HepG2 (cell line): ENCODE data around the gene NOXA1. TPM values are rescaled to one million over a fixed set of nuclear protein-coding genes. Genes with fewer than 3 reads are reported as not detected.

Source experiments
- AGO2 ChIP-seq: fragments of 200-400 bp; formaldehyde crosslinking; optimal IDR thresholded peaks from 2 replicates; pipeline ENCODE3; 2017; ENCODE audit warnings: mild to moderate bottlenecking, low read depth, low read length, moderate library complexity
- ARID4A ChIP-seq: sonication (generic); formaldehyde crosslinking; IDR thresholded peaks from 2 replicates; pipeline ENCODE4 v1.5.0; 2020; ENCODE audit warnings: mild to moderate bottlenecking, missing genetic modification reagents, borderline replicate concordance
- IKZF5 ChIP-seq: IDR thresholded peaks from 2 replicates; pipeline ENCODE4 v1.6.1; 2018; ENCODE audit warnings: missing genetic modification reagents, mild to moderate bottlenecking, missing compliant biosample characterization
- REPIN1 ChIP-seq: sonication (generic); formaldehyde crosslinking; IDR thresholded peaks from 2 replicates; pipeline ENCODE4 v1.8.0; 2022; ENCODE audit warnings: missing genetic modification reagents, low read depth, mild to moderate bottlenecking, borderline replicate concordance
- SAFB2 ChIP-seq: sonication (generic); formaldehyde crosslinking; IDR thresholded peaks from 2 replicates; pipeline ENCODE4 v1.5.1; 2020; ENCODE audit warnings: missing genetic modification reagents, low read depth, mild to moderate bottlenecking, borderline replicate concordance
- SCMH1 ChIP-seq: sonication (generic); formaldehyde crosslinking; IDR thresholded peaks from 2 replicates; pipeline ENCODE4 v1.9.0; 2021; ENCODE audit warnings: missing genetic modification reagents, mild to moderate bottlenecking, borderline replicate concordance
- STAG1 ChIP-seq: sonication (generic); formaldehyde crosslinking; IDR thresholded peaks from 2 replicates; pipeline ENCODE4 v1.4.0; 2020; ENCODE audit warnings: missing genetic modification reagents
- SUZ12 ChIP-seq: fragments of 150-350 bp; IDR thresholded peaks from 2 replicates; pipeline ENCODE4 v1.6.1; 2014; ENCODE audit warnings: low read depth, low read length
- ZBTB38 ChIP-seq: sonication (generic); formaldehyde crosslinking; IDR thresholded peaks from 2 replicates; pipeline ENCODE4 v1.5.1; 2020; ENCODE audit warnings: mild to moderate bottlenecking, missing genetic modification reagents
- ZFP90 ChIP-seq: sonication (generic); formaldehyde crosslinking; IDR thresholded peaks from 2 replicates; pipeline ENCODE4 v1.8.0; 2022; ENCODE audit warnings: missing genetic modification reagents, mild to moderate bottlenecking, inconsistent platforms, borderline replicate concordance
- ZNF777 ChIP-seq: sonication (generic); formaldehyde crosslinking; IDR thresholded peaks from 2 replicates; pipeline ENCODE4 v1.4.0; 2020; ENCODE audit warnings: missing genetic modification reagents
- ZSCAN21 ChIP-seq: sonication (generic); formaldehyde crosslinking; IDR thresholded peaks from 2 replicates; pipeline ENCODE4 v1.8.0; 2022; ENCODE audit warnings: mild to moderate bottlenecking, missing genetic modification reagents, moderate library complexity, borderline replicate concordance
- ZSCAN31 ChIP-seq: sonication (generic); formaldehyde crosslinking; IDR thresholded peaks from 2 replicates; pipeline ENCODE4 v1.5.0; 2020; ENCODE audit warnings: low read depth, mild to moderate bottlenecking, missing genetic modification reagents
- polyA plus RNA-seq, 8 experiments: library from polyadenylated mRNA; depleted of rRNA in 3 of 8; stranded (reverse) in 7 of 8; unstranded in 1 of 8; fragments of >200 nt; fragmentation: Illumina TruSeq in 4 of 8; extraction: Trizol in 4 of 8; gene quantifications; 2 replicates each; pipeline versions ENCODE4 v1.2.1 to v1.2.3, GENCODE V29; 2011 to 2016; ENCODE audit warnings: low read depth in 4 of 8, missing spikeins in 1 of 8, mixed read lengths in 1 of 8; ENCODE audit not compliant: insufficient read depth in 1 of 8
- total RNA-seq, 5 experiments: library from RNA; depleted of rRNA; stranded (reverse); fragments of >200 nt; fragmentation: Illumina TruSeq; extraction: Trizol; gene quantifications; 2 replicates each; pipeline ENCODE4 v1.2.3, GENCODE V29; 2016; ENCODE audit warnings: low read depth in 1 of 5
- TF ChIP-seq, protein P1 (sequence below): sonication (generic); formaldehyde crosslinking; IDR thresholded peaks from 2 replicates; pipeline ENCODE4 v1.5.0; 2020; ENCODE audit warnings: missing genetic modification reagents
- TF ChIP-seq, protein P2 (sequence below): IDR thresholded peaks from 2 replicates; pipeline ENCODE4 v1.6.1; 2016; ENCODE audit warnings: missing genetic modification reagents, missing compliant biosample characterization
- TF ChIP-seq, protein P3 (sequence below): sonication (generic); formaldehyde crosslinking; conservative IDR thresholded peaks from 2 replicates; pipeline ENCODE4 v1.4.0; 2020; ENCODE audit warnings: mild to moderate bottlenecking, missing genetic modification reagents, moderate library complexity

The NOXA1 gene
- total and polyA plus RNA-seq, 2 of the 13 experiments (the other 11 are each of a cell fraction or from before 2014, with no cell fraction given) = 0.78 to 1.2 TPM

DNA sequence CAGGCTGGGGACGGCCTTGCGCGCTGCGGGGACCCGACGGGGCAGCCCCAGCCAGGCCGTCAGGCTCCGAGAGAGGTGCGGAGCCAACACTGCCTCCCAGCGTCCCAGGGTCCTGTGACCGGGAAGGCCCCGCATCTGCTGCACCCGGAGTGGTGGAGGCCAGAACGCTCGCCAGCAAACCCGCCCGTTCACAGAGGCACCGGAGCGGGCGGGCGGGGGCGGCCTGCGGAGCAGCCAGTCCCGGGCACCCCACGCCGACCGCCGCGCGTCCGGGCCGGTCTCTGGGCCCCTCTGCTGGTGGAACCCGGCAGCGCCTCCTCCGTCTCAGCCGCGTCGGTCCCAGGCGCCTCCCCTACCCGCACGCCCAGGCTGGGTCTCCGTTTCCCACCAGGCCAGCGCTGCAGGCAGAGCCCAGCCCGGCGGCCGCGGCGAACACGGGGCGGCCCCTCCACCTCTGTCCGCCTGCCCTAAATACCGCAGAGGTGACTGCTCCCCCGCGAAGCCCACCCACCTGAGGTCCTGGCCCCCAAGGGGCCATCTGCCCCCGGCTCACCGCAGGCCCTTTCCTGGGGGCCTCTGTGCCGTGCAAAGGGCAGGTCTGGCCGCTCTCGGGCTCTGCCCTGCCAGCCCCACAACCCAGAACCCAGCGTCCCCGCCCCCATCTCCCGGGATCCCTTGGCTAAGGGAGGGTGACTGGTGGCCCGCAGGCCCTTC lies 16.2 kb upstream of the NOXA1 start (continued):
- TF ChIP-seq ARID4A = peak; percentile 49; the same call in 1 of the 2 replicates
- TF ChIP-seq ZFP90 = peak; percentile 29; the same call in 1 of the 2 replicates
- TF ChIP-seq SCMH1 (CRISPR knock-in tag) = no peak
- TF ChIP-seq ZBTB38 (CRISPR knock-in tag) = no peak
- TF ChIP-seq SUZ12 = no peak
- TF ChIP-seq, protein P1, sequence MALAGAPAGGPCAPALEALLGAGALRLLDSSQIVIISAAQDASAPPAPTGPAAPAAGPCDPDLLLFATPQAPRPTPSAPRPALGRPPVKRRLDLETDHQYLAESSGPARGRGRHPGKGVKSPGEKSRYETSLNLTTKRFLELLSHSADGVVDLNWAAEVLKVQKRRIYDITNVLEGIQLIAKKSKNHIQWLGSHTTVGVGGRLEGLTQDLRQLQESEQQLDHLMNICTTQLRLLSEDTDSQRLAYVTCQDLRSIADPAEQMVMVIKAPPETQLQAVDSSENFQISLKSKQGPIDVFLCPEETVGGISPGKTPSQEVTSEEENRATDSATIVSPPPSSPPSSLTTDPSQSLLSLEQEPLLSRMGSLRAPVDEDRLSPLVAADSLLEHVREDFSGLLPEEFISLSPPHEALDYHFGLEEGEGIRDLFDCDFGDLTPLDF = 0 out of 2 replicates have a peak, but pooled peaks have one; percentile 14
- TF ChIP-seq STAG1 (CRISPR knock-in tag) = peak; percentile 86
- TF ChIP-seq, protein P2, sequence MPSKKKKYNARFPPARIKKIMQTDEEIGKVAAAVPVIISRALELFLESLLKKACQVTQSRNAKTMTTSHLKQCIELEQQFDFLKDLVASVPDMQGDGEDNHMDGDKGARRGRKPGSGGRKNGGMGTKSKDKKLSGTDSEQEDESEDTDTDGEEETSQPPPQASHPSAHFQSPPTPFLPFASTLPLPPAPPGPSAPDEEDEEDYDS (CRISPR knock-in tag) = no peak
- 0 out of 2 replicates have a peak, but pooled peaks have one; percentile 56 for TF ChIP-seq ZSCAN31
- TF ChIP-seq IKZF5 (CRISPR knock-in tag) = 0 out of 2 replicates have a peak, but pooled peaks have one; percentile 32
- TF ChIP-seq ZSCAN21 = 0 out of 2 replicates have a peak, but pooled peaks have one; percentile 52
- TF ChIP-seq SAFB2 (CRISPR knock-in tag) = peak; percentile 76; the same call in 1 of the 2 replicates
- peak; percentile 98 for TF ChIP-seq ZNF777 (CRISPR knock-in tag)
- no peak for TF ChIP-seq REPIN1 (CRISPR knock-in tag)
- TF ChIP-seq, protein P3, sequence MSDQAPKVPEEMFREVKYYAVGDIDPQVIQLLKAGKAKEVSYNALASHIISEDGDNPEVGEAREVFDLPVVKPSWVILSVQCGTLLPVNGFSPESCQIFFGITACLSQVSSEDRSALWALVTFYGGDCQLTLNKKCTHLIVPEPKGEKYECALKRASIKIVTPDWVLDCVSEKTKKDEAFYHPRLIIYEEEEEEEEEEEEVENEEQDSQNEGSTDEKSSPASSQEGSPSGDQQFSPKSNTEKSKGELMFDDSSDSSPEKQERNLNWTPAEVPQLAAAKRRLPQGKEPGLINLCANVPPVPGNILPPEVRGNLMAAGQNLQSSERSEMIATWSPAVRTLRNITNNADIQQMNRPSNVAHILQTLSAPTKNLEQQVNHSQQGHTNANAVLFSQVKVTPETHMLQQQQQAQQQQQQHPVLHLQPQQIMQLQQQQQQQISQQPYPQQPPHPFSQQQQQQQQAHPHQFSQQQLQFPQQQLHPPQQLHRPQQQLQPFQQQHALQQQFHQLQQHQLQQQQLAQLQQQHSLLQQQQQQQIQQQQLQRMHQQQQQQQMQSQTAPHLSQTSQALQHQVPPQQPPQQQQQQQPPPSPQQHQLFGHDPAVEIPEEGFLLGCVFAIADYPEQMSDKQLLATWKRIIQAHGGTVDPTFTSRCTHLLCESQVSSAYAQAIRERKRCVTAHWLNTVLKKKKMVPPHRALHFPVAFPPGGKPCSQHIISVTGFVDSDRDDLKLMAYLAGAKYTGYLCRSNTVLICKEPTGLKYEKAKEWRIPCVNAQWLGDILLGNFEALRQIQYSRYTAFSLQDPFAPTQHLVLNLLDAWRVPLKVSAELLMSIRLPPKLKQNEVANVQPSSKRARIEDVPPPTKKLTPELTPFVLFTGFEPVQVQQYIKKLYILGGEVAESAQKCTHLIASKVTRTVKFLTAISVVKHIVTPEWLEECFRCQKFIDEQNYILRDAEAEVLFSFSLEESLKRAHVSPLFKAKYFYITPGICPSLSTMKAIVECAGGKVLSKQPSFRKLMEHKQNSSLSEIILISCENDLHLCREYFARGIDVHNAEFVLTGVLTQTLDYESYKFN (CRISPR knock-in tag) = 0 out of 2 replicates have a peak, but pooled peaks have one; percentile 12
- peak; percentile 80 for TF ChIP-seq AGO2
